GM19023 (cell line): ENCODE results near the gene C4BPB.

ENCODE experiments used
- ATAC-seq: cut with Tn5 transposase; IDR thresholded peaks from one replicate; pipeline ENCODE4 v1.9.1; 2021; ENCODE audit warnings: mild to moderate bottlenecking, moderate library complexity; ENCODE audit not compliant: unreplicated experiment

The C4BPB gene

DNA sequence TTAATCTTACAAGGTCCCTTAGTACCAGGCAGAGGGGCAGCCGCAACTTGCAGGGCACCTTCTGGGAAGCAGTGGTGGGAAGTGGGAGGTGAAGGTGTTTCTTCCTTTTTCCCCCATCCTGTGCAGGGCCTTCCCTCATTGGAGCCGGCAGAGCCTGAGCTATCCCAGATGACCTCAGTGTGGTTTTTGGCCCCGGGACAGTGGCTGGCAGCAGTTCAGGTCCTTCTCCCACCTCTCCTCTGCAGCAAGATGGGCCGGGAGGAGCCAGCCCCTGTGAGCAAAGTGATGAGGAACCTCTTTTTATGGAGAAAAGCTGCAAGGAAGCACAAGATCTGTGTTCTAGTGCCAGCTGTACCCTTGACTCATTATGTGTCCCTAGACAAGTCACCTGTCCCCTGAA lies 28.8 kb upstream of the C4BPB start:
- ATAC-seq = no peak

DNA sequence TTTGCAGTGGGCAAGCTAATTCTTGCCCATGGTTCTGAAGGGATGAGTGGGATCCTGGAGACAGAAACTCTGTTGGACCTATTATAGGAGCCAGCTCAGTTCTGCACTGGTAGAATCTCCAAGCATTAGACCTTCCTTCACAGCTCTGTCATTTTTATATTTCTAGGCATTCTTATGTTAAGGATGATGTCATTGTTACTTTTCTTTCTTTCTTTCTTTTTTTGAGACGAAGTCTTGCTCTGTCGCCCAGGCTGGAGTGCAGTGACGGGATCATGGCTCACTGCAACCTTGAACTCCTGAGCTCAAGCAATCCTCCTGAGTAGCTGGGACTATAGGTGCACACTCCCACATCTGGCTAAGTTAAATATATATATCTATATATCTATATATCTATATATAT lies 28.1 kb upstream of the C4BPB start:
- no peak for ATAC-seq

DNA sequence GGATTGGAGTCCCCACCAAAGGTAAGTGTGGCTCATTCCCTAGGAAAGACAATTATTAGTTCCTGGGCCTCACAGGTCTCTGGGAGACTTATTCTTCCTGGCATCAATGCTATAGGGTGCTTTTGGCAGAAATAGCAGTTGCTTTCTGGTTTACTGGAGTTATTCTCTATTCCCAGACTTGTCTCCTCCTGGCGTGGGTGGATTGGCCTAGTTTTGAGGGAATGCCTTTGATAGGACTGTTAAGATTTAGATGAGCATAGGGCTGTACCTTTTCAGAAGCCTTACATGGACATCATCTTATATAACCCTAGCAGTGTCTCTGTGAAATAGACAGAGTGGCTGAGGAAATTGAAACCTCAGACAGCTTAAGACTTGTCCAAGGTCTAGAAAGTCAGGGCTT lies 26.6 kb upstream of the C4BPB start:
- no peak for ATAC-seq

DNA sequence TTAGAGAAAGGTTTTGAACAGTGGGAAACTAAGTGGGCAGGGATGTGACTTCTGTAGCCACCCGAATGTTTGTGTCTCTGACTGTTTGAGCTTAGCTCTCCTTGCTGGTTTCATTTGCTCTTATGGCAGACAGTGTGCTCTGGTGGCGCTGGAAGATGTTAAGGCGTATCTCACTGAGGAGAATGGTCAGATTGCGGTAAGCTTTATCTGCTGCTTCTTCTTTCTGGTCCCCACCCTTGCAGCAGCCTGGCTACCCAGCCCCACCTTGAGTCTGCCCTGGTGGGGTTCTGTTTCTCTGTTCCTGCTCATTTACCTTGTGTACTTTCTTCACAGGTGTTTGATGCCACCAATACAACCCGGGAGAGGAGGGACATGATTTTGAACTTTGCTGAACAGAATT lies 25.6 kb upstream of the C4BPB start:
- ATAC-seq = no peak

DNA sequence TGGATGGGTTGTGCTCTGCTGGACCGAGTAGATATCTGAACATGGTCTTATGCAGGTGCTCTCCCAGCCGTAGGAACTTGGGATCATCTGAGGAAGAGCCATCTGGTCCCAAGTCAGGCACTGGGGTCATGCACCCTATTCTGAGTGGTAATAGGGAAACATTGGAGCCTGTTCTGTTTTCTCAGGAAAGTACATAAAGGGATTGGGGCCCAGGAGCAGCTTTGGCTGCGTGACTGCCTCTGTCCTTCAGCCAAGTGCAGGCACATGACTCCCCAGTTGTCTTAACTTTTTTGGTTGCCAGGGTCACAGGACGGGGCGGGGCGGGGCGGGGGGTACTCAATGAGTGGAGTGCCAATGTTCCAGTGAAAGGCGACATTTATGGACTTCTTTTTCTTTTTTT lies 24.1 kb upstream of the C4BPB start:
- ATAC-seq = no peak

DNA sequence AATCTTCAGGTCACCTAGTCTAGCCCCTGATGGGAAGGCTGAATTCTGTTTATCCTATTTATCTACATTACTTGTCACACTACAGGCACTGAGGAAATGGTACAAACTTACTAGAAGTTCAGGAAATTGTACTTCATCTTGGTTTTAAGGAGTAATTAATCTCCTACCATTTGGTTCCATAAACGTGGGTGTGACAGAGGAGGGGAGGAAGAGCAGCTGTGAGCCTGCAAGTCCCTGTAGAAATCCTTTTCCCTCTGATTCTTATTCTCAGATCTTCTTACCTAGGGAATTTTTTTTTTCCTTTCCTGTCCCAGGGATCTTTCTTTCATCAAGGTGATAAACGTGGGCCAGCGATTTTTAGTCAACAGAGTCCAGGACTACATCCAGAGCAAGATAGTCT lies 21.5 kb upstream of the C4BPB start:
- ATAC-seq = no peak

DNA sequence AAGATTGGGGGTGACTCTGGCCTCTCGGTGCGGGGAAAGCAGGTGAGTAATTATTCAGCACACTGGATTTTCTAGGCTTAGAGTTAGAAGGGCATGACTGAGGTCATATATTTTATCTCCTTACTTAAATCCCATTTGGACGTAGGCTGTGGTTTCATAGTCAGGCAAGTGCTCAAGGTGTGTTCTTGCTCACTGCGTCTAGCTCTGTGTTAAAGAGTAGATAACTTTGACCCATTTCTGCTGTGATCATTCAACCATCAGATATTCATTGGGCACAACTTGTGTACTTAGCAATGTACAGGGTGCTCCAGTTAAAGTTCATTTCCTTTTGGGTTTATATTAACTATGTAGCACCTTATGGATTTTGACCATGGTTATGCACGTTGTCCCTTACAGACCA lies 21.0 kb upstream of the C4BPB start:
- ATAC-seq = no peak

DNA sequence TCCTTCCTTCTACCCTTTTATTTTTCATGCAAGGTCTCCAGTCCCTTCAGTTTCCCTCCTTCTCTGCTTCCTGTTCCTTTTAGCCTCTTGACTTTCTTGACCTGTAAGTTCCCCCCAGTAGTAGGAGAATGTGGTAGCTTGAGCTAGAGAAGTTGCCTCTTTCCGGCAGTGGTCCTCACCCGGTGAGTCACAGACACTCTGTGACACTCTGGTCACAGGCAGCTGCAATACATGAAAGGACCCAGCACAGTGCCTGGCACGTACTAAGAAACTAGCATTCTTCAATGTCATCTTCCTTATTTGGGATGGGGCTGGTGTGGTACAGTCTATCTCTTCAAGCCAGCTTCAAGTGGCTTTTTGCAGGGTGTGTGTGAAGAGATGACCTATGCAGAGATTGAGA lies 19.6 kb upstream of the C4BPB start:
- no peak for ATAC-seq

DNA sequence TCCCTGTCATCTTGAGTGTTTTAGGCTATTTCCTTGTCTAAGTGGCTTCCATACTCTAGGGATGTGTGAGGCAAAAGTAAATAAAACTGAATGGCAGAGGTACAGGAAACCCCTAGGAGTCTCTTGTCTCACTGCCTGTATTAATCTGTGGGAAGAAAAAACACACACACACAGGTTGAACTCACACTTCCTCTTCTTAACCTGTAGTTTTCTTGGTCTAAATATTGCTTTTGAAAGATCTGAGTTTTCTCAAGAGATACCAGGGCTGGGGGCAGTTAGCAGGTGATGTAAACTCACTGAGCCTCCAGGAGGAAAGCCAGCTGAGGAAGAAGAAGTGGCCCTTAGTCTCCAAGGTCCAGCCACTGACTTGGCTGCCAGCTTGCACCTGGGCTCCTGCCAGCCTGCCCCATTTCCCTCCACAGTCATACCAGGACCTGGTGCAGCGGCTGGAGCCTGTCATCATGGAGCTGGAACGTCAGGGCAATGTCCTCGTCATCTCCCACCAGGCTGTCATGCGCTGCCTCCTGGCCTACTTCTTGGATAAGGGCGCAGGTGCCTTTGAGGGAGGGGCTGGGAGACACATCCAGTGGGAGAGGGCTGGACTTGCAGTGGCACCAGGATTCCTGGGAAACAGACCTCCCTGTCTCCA lies 18.7 kb upstream of the C4BPB start:
- no peak for ATAC-seq

DNA sequence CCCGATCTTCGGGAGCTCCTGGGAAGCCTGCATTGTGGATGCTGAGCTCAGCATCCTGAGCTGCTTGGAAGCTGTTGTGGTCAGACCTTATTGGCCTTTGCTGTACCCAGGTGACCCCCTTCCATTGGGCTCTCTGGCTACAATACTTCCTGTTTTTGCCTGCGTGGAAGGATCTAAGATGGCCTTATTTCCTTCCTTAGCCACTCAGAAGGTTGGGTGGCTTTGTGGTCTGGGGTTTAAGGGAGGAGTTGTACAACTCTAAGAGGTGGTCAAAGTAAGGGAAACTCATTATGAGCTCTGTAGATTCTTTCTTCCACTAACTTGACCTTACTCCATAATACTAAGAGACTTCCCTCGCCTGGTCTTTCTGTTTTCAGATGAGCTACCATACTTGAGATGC lies 17.8 kb upstream of the C4BPB start:
- no peak for ATAC-seq

DNA sequence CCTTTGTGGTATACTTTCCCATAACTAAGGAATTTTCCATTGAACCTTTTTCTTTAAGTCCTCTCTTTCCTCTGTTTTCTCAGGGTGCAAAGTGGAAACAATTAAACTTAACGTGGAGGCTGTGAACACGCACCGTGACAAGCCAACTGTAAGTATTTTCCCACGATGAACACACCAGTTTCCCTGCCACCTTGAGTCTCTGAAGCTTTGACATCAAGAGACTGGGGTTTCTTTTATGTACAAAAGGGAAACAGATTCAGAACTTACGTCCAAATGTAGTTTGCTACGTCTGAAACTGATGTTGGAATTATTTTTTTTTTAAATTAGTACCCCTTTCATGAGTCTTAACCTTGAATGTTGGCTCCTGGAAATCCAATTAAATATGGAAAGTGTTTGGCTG lies 17.2 kb upstream of the C4BPB start:
- ATAC-seq = no peak

DNA sequence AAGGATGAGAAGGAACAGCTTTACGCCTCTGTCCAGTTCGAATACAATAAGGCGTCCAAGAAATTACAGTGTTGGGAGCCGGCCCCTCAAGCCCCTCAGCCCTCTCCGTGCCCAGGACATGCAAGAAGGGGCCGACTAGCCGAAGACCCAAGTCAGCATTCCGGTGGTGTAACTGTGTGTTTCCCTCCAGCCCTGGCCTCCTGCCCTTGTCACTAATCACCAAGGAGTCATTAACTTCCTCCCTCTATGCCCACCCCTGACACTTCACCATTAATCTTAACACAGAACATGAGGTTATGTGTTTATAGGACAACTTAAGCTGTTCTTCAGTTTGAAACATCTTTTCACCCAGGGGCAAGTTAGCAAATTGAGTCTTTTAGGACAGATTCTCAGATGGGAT lies 16.4 kb upstream of the C4BPB start:
- ATAC-seq = no peak

DNA sequence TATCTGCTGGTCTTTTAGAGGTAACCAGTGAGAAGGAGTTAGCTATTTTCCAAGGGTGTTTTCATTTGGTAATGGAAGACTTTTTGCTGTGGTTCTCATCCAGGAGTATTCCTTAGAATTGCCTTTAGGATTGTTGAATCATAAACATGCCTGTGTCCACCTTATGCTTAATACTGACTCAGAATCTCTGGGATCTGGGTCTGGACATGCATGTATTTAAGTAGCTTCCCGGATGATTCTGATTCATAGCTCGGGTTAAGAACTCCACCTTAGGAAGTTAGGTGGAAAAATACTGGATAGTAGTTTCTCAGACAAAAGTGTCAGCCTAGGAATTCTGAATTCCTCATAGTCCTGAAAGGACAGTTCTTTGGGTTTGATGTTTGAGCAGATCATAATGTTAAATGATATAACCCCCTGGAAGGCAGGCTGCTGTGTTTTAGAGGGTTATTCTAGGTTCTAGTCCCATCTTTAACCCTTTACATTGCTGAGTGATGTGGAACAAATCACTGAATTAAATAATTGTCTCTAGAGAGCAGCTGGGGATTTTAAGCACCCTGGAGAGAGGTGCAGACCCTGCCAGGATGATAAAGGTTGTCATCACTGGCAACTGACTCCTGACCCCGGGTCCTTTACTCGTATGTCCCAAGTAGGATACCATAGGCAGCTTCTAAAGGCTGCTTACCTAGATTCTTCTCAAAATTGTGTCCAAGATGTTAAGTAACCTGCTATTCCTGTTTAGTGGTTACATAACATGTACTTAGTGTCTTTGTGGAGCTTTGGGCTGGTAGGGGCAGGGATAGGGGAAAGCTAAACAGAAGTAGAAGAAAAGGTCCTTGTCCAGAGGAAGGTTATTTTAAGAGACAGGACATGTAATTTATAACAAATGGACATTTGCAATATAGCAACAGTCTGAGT lies 14.5 kb upstream of the C4BPB start:
- no peak for ATAC-seq

DNA sequence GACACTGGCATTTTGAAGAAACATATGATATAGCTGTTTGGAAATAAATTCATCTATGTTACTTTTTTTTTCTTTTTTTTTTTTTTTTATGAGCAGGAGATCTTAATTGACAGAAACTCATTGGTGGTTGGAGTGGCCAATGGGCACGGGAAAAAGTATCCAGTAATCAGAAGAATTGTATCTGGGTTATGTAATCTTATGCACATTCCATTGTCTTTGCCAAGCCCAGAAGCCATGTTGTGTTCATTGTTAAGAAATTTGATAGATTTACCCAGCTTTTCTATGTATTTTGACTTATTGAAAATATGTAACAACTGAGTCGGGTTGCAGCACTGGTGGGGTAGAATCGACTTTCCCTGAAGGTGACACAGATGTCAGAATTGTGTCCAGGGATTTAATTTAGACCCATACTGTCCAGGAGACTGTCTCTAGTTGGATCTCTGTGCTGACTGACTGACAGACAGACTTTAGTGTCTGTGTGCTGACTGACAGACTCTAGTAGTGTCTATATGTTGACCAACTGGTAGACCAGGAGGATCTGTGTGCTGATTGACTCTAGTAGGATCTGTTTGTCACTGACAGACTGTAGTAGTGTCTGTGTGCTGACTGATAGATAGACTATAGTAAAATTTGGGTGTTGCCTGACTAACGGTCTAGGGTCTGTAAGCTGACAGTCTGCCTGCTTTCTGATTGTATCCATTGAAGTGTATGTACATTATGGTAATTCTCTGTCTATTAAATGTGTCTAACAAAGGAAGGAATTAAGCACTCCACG lies 12.3 kb upstream of the C4BPB start:
- ATAC-seq = no peak

DNA sequence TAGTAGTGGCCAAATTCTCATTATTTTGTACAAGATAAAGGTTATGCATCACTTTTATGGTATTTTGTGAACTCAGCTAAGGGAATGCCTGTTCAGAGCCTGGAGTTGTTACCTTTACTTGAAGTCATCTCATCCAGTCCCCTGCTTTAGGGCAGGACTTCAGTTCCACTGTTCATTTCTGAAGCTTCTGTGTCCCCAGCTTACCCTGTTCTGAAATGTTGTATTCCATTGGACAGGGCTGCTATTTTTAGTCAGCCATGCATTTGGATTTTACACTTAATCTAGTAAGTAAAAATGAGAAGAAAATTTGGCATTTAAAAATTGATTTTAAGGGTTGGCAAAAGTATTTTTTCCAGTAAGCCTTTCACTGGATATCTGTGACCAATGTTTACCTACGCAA lies 11.6 kb upstream of the C4BPB start:
- no peak for ATAC-seq

DNA sequence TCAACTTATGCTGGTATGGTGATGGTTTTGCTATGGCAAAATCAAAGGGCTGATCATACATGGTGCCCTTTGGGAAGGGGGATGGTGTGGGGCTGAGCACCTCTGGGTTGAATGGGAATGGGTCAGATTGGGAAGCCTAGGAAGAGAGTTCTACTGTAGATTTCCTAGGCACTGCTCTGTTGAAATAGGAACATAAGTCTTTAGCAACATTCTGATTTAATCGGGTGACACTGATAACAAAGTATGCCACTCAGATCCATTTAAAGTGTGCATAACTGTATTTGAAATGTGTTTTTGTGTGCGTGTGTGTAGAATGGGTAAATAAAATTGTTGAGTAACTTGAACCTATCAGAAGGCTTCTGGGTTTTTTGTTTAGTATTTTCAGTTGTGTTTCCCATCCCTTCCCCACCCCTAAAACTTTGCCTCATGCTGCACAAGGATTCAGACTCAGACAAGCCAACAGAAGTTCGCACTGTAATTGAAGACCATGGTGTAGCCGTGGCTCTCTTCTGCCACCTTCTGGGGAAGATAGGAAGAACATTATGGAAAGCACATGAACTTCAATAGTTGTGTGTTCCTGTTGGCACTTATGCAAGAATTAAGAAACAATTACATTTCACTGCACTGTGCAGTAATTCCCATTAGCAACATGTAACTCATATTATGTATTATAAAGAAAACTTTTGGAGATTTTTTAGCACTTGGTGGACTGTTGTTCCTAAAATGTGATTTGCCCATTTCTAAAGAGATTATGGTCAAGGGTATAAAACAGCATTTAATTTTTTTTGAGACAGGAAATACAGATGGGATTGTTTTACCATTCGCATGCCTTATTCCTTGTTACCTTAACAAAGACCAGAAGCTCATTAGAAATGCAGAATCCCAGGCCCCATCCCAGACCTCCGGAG lies 10.9 kb upstream of the C4BPB start:
- peak; percentile 63 for ATAC-seq

DNA sequence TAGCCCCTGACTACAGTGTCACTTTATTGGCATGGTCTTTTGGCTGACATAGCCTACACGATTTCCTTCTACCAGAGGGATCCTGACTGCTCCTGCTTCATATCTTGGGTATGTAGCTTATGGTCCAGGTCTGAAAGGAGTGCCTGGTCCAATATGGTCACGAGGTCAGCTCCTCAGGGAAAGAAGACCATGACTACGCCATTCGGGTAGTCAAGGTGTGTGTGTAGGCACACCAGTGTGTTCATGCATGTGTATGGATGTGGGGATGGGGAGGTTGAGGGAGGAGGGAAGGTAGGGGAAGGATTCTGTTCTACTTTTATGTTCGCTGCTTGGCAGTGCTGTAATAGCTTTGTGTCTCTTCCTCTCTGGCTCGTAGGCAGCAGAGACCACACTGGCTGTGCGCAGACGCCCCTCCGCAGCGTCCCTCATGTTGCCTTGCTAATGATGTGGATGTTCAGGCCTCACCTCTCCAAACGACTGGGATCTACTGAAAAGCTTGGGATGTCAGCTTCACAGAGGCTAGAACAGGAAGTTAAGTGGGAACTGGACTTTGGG lies 10.0 kb upstream of the C4BPB start:
- ATAC-seq = no peak

DNA sequence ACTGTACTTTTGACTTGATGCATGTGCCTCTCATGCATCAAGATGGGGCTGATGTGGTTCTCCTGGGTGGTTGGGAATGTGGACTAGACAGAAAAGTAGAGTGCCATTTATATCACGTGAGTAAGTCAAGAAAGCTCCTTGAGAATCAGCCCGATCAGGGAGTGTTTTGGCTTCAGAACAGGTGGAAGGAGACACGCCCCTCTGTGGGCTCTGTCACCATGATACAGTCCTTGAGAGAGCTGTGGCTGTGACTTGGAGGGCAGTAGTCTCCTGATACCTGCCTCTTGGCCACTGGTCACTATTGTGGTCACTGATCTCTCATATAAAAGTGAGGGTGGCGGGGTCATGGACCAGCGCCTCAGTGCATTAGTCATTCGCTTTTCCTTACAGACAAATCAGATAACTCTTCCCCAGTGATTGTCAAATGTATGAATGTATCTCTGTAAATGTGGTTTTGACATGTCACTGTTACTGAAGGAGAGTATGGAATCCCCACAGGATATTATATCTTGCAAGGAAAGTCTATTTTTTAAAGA lies 8.9 kb upstream of the C4BPB start:
- ATAC-seq = no peak

DNA sequence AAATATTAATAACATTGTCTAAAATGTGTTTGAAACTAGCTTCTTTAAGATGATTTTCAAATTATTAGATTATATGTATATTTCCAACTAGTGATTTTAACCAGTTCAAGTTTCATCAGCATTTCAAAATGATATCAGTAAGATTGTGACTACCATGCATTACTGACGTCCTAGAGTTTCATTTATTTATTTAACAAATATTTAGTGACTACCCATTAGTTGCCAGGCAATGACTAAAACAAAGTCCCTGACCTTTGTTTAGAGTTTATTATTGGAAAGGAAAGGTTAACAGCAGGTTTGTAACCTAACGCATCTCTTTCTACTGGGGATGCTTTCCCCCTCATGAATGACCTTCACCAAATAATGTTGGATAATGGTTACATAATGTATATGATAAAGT lies 7.6 kb upstream of the C4BPB start:
- no peak for ATAC-seq

DNA sequence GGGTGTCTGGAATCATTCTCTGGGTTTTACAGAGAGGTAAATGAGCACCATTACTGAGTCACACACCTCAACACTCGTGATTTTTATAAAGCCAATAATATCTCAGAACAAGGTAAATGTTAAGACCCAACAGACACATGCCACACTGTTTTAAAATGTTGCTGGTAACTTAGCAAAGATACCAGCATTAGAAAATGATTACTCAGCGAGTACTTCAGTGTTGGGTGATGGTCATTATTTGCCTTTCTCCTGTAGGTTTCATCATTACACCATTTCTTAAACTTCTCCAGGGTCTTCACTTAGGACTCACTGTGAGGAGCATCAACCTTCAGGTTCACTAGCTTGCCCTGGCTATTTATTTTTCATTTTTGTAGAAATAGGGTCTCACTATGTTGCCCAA lies 6.9 kb upstream of the C4BPB start:
- ATAC-seq = no peak
